Endodermal cell (in vitro differentiated cells): ENCODE results near the gene RPS15. TPM values are rescaled to one million over a fixed set of nuclear protein-coding genes. Genes with fewer than 3 reads are reported as not detected.
A peak's percentile ranks its signal among the peaks of the same experiment; 100 is the strongest.

Experiments used
- DNase-seq: peaks from one replicate; pipeline ENCODE4 v3.0.0-alpha.2; 2017
- H3K27ac ChIP-seq: 2 replicates; pipeline ENCODE4 v1.5.1; 2013; ENCODE audit warnings: mild to moderate bottlenecking, low read depth, low read length, moderate library complexity
- H3K27me3 ChIP-seq: 2 replicates; pipeline ENCODE4 v1.6.1; 2013; ENCODE audit warnings: mild to moderate bottlenecking, low read length, moderate library complexity; ENCODE audit not compliant: insufficient read depth, control insufficient read depth, poor library complexity, severe bottlenecking
- H3K36me3 ChIP-seq: 2 replicates; pipeline ENCODE4 v1.7.0; 2013; ENCODE audit warnings: mild to moderate bottlenecking, low read length, moderate library complexity; ENCODE audit not compliant: control insufficient read depth, insufficient read depth
- H3K4me1 ChIP-seq: one replicate; pipeline ENCODE4 v1.7.0; 2013; ENCODE audit warnings: low read length; ENCODE audit not compliant: control insufficient read depth, insufficient read depth
- H3K4me3 ChIP-seq: 2 replicates; pipeline ENCODE4 v1.5.1; 2013; ENCODE audit warnings: mild to moderate bottlenecking, low read length, moderate library complexity
- H3K9ac ChIP-seq: 2 replicates; pipeline ENCODE4 v1.6.1; 2013; ENCODE audit warnings: mild to moderate bottlenecking, low read length, moderate library complexity; ENCODE audit not compliant: poor library complexity, severe bottlenecking; ENCODE audit errors: extremely low read depth
- H3K9me3 ChIP-seq: 2 replicates; pipeline ENCODE4 v1.6.1; 2013; ENCODE audit warnings: mild to moderate bottlenecking, low read length, moderate library complexity; ENCODE audit not compliant: control insufficient read depth
- H3K27ac Mint-ChIP-seq: 2 replicates; pipeline ENCODE4 v1.8.0; 2020; ENCODE audit warnings: mixed read lengths
- H3K27me3 Mint-ChIP-seq: 2 replicates; pipeline ENCODE4 v1.8.0; 2021; ENCODE audit warnings: mild to moderate bottlenecking, mixed read lengths; ENCODE audit not compliant: insufficient read depth
- H3K36me3 Mint-ChIP-seq: 2 replicates; pipeline ENCODE4 v1.8.0; 2020; ENCODE audit warnings: low read depth, mixed read lengths
- H3K4me1 Mint-ChIP-seq: 2 replicates; pipeline ENCODE4 v1.8.0; 2020; ENCODE audit warnings: mixed read lengths
- H3K4me3 Mint-ChIP-seq: 2 replicates; pipeline ENCODE4 v1.8.0; 2020; ENCODE audit warnings: mild to moderate bottlenecking, moderate library complexity, mixed read lengths
- H3K9me3 Mint-ChIP-seq: 2 replicates; pipeline ENCODE4 v1.8.0; 2020; ENCODE audit warnings: mild to moderate bottlenecking, mixed read lengths
- CTCF ChIP-seq: fragments of 200-600 bp; sonication (generic); conservative IDR thresholded peaks from 2 replicates; pipeline ENCODE4 v1.5.0; 2021; ENCODE audit warnings: antibody characterized with exemption, mild to moderate bottlenecking
- WGBS, 2 experiments: methylation state at CpG; one replicate each; pipeline versions ENCODE4 v1.1.5 to v1.1.7; 2013; ENCODE audit warnings: missing lambda C conversion rate in 2 of 2, mixed read lengths in 1 of 2; ENCODE audit not compliant: insufficient coverage in 1 of 2, insufficient read length in 1 of 2; 5-methylcytosine and 5-hydroxymethylcytosine counted together
- total RNA-seq, 2 donors: library from RNA; stranded (reverse); fragmentation: NEBNext Ultra II Directional in 1 of 2; extraction: Animal tissue kit (Norgen Biotek cat#: 25700) in 1 of 2; gene quantifications; 2 replicates in 1 of 2; 3 replicates in 1 of 2; pipeline ENCODE4 v1.2.1, GENCODE V29; 2021

RPS15 gene
- total RNA-seq, 2 donors from 2014 or later: 1,298 to 1,321 TPM

- TF ChIP-seq CTCF: no peak
- peak overlapping the region; percentile 89 for H3K4me3 Mint-ChIP-seq
- peak overlapping the region; percentile 74 for H3K27ac Mint-ChIP-seq
- Histone ChIP-seq H3K27me3 (no peaks in the 10 kb centered on the region), H3K9me3 (no peaks in the 10 kb centered on the region), H3K27ac (no peak overlapping the region), H3K36me3 (peaks cover 19% of the 10 kb centered on the region), H3K9ac (no peak overlapping the region), H3K4me1 (peaks cover 7% of the 10 kb centered on the region), H3K4me3 (no peak overlapping the region)
- H3K4me1 Mint-ChIP-seq: peaks cover 32% of the 10 kb centered on the region
- no peak for DNase-seq
- 93 to 95% methylated on average over 8 to 9 of the region's 9 CpGs for WGBS, 2 experiments
- no peaks in the 10 kb centered on the region for H3K27me3 Mint-ChIP-seq
- H3K9me3 Mint-ChIP-seq: no peaks in the 10 kb centered on the region
- H3K36me3 Mint-ChIP-seq: peaks cover 25% of the 10 kb centered on the region
Observed at GRCh38 chr19:1410789-1411188, 27.4 kb upstream of the RPS15 start.

- H3K9me3 ChIP-seq: no peaks in the 10 kb centered on the region
- H3K9ac ChIP-seq: no peak overlapping the region
- DNase-seq: no peak
- no peak overlapping the region for H3K4me3 Mint-ChIP-seq
- peaks cover 27% of the 10 kb centered on the region for H3K36me3 Mint-ChIP-seq
- WGBS, 2 experiments: 91 to 94% methylated on average over 23 to 29 of the region's 29 CpGs
- H3K27me3 Mint-ChIP-seq: no peaks in the 10 kb centered on the region
- peaks cover 13% of the 10 kb centered on the region for H3K4me1 ChIP-seq
- H3K4me3 ChIP-seq: no peak overlapping the region
- H3K9me3 Mint-ChIP-seq: no peaks in the 10 kb centered on the region
- peaks cover 39% of the 10 kb centered on the region for H3K4me1 Mint-ChIP-seq
- H3K27me3 ChIP-seq: no peaks in the 10 kb centered on the region
- H3K27ac Mint-ChIP-seq: peak overlapping the region; percentile 30
- H3K36me3 ChIP-seq: peaks cover 26% of the 10 kb centered on the region
- H3K27ac ChIP-seq: peak overlapping the region; percentile 22
- no peak for TF ChIP-seq CTCF
Observed at GRCh38 chr19:1411255-1412191, 26.7 kb upstream of the RPS15 start.

GRCh38 chr19:1412323-1412923, 25.8 kb upstream of the RPS15 start:
- no peak overlapping the region for H3K27ac ChIP-seq
- peak overlapping the region; percentile 30 for H3K27ac Mint-ChIP-seq
- no peak overlapping the region for H3K9ac ChIP-seq
- no peaks in the 10 kb centered on the region for H3K9me3 Mint-ChIP-seq
- H3K4me3 Mint-ChIP-seq: no peak overlapping the region
- H3K36me3 Mint-ChIP-seq: peaks cover 31% of the 10 kb centered on the region
- no peaks in the 10 kb centered on the region for H3K9me3 ChIP-seq
- H3K4me1 ChIP-seq: peaks cover 13% of the 10 kb centered on the region
- no peak overlapping the region for H3K4me3 ChIP-seq
- no peak for TF ChIP-seq CTCF
- H3K36me3 ChIP-seq: peaks cover 34% of the 10 kb centered on the region
- no peaks in the 10 kb centered on the region for H3K27me3 Mint-ChIP-seq
- H3K4me1 Mint-ChIP-seq: peaks cover 39% of the 10 kb centered on the region
- DNase-seq: no peak
- no peaks in the 10 kb centered on the region for H3K27me3 ChIP-seq
- 94 to 96% methylated on average over 18 to 21 of the region's 21 CpGs for WGBS, 2 experiments
